ENCODE measurements around the gene FLVCR2.

FLVCR2 gene

GRCh38 chr14:75542588-75543091 lies 35.8 kb upstream of the FLVCR2 start:
- Histone ChIP-seq H3F3A (ENCODE audit: insufficient read depth) (0 out of 2 replicates have a peak, but pooled peaks cover 11% of the 10 kb centered on the region), H3K27ac (ENCODE audit: low read depth, low read length) (peak overlapping the region; percentile 65), H3K4me3 (ENCODE audit: insufficient read depth, low read length, poor library complexity, severe bottlenecking) (no peak overlapping the region), H3K79me2 (ENCODE audit: insufficient read depth, low read length) (no peaks in the 10 kb centered on the region), H3K9me2 (replicated peaks; ENCODE audit: insufficient read depth, low read length) (no peaks in the 10 kb centered on the region), H4K20me1 (ENCODE audit: low read depth, low read length) (no peaks in the 10 kb centered on the region), H3K4me2 (ENCODE audit: low read depth, low read length, poor library complexity, severe bottlenecking) (peak overlapping the region; percentile 44), H3K36me3 (ENCODE audit: low read length) (no peaks in the 10 kb centered on the region), H3K27me3 (ENCODE audit: low read length) (no peaks in the 10 kb centered on the region), H2AFZ (ENCODE audit: low read depth, low read length, severe bottlenecking) (peak overlapping the region; percentile 31), H3K9me3 (ENCODE audit: insufficient read depth, low read length) (no peaks in the 10 kb centered on the region), H3K9ac (ENCODE audit: low read length) (peak overlapping the region; percentile 30; the same call in 1 of the 2 replicates)
- TF ChIP-seq CTCF (IDR thresholded peaks at IDR 0.05; ENCODE audit: insufficient read depth, low read length, poor library complexity, severe bottlenecking) (no peak), EZH2phosphoT487 (conservative IDR thresholded peaks at IDR 0.05; ENCODE audit: low read length) (no peak)

DNA sequence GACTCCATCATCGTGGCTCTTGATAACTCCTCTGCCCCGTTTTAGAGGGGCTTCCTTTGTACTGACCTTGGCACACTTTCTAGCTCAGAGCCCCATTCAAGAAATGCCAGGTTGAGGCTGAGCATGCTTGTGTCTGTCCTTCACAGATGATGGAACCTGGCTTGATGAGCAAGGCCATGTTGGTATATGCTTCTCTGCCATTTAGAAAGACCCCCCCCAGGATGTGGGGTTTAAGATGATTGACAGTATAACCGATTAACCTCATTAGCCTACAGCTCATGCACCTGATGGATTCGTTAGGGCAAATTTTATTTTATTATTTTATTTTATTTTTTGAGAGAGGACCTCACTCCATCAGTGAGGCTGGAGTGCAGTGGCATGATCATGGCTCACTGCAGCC lies 35.2 kb upstream of the FLVCR2 start:
- H3K9ac ChIP-seq (ENCODE audit: low read length): peak overlapping the region; percentile 30; the same call in 1 of the 2 replicates
- no peaks in the 10 kb centered on the region for H3K9me2 ChIP-seq (replicated peaks; ENCODE audit: insufficient read depth, low read length)
- H3K4me2 ChIP-seq (ENCODE audit: low read depth, low read length, poor library complexity, severe bottlenecking): peak overlapping the region; percentile 44
- H3K27me3 ChIP-seq (ENCODE audit: low read length): no peaks in the 10 kb centered on the region
- H3K36me3 ChIP-seq (ENCODE audit: low read length): no peaks in the 10 kb centered on the region
- peak overlapping the region; percentile 31 for H2AFZ ChIP-seq (ENCODE audit: low read depth, low read length, severe bottlenecking)
- H3K4me3 ChIP-seq (ENCODE audit: insufficient read depth, low read length, poor library complexity, severe bottlenecking): no peak overlapping the region
- H3K9me3 ChIP-seq (ENCODE audit: insufficient read depth, low read length): no peaks in the 10 kb centered on the region
- H4K20me1 ChIP-seq (ENCODE audit: low read depth, low read length): no peaks in the 10 kb centered on the region
- TF ChIP-seq EZH2phosphoT487 (conservative IDR thresholded peaks at IDR 0.05; ENCODE audit: low read length) (no peak), CTCF (IDR thresholded peaks at IDR 0.05; ENCODE audit: insufficient read depth, low read length, poor library complexity, severe bottlenecking) (no peak)
- H3F3A ChIP-seq (ENCODE audit: insufficient read depth): 0 out of 2 replicates have a peak, but pooled peaks cover 11% of the 10 kb centered on the region
- H3K79me2 ChIP-seq (ENCODE audit: insufficient read depth, low read length): no peaks in the 10 kb centered on the region
- H3K27ac ChIP-seq (ENCODE audit: low read depth, low read length): peak overlapping the region; percentile 65

DNA sequence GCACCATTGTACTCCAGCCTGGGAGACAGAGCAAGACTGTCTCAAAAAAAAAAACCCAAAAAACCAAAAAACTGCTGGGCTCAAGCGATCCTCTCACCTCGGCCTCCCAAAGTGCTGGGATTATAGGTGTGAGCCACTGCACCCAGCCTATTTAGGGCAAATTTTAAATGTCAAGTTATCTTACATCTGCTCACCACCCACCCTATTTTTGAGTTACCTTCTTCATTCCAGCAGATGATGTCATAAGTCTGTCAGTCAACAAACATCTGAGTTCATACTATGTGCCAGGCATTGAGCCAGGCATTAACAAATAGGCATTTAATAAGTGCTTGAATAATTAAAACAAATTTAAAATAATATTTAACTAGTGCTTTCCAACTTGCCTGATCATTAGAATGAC lies 34.6 kb upstream of the FLVCR2 start:
- no peak overlapping the region for H3K27ac ChIP-seq (ENCODE audit: low read depth, low read length)
- H3K9me2 ChIP-seq (replicated peaks; ENCODE audit: insufficient read depth, low read length): no peaks in the 10 kb centered on the region
- no peak overlapping the region for H3K4me3 ChIP-seq (ENCODE audit: insufficient read depth, low read length, poor library complexity, severe bottlenecking)
- H3K9me3 ChIP-seq (ENCODE audit: insufficient read depth, low read length): no peaks in the 10 kb centered on the region
- TF ChIP-seq CTCF (IDR thresholded peaks at IDR 0.05; ENCODE audit: insufficient read depth, low read length, poor library complexity, severe bottlenecking): no peak
- no peak for TF ChIP-seq EZH2phosphoT487 (conservative IDR thresholded peaks at IDR 0.05; ENCODE audit: low read length)
- H3F3A ChIP-seq (ENCODE audit: insufficient read depth): 0 out of 2 replicates have a peak, but pooled peaks cover 11% of the 10 kb centered on the region
- H3K36me3 ChIP-seq (ENCODE audit: low read length): no peaks in the 10 kb centered on the region
- H3K27me3 ChIP-seq (ENCODE audit: low read length): no peaks in the 10 kb centered on the region
- H2AFZ ChIP-seq (ENCODE audit: low read depth, low read length, severe bottlenecking): no peak overlapping the region
- no peak overlapping the region for H3K4me2 ChIP-seq (ENCODE audit: low read depth, low read length, poor library complexity, severe bottlenecking)
- no peaks in the 10 kb centered on the region for H4K20me1 ChIP-seq (ENCODE audit: low read depth, low read length)
- H3K9ac ChIP-seq (ENCODE audit: low read length): no peak overlapping the region
- H3K79me2 ChIP-seq (ENCODE audit: insufficient read depth, low read length): no peaks in the 10 kb centered on the region
